ENCODE measurements around the gene TBPL1. TPM values are rescaled to one million over a fixed set of nuclear protein-coding genes. Genes with fewer than 3 reads are reported as not detected.
"Not testable (repeated sequence)": the region's sequence is repeated elsewhere in the genome, so short reads cannot be mapped to it uniquely, and the experiment has no call there.

Gene TBPL1
- total RNA-seq, 1 donor from 2014 or later, result 40.5 TPM

DNA sequence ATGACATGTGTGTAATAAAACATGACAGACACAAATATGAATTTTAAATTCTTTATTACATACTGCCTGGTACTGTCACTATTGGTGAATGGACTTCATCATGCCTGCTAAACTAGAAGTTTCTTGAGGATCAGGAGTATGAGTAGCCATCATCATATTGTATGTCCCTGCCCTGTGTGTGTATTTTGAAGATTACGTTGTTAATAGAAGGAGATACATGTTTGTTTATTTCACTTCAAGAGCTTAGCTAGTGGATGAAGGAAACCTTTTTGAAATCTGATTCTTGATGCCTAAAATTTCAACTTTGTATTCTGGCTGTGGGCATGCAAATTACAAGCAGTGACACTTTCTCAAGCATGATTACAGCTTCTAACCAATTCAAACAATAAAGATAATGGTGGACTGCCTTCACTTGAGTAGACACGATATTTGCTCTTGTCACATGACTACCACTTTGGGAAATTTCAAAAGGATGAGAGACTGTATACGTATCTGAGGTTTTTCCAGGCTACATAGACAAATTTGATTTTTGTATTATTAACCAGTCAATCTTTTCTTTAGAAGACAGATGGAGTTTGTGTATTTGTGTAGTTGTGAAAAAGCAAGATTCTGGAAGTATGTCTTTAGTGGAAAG, 3.5 kb downstream of the TBPL1 start:
- Mint-ChIP-seq H3K4me1 (ENCODE audit: low read depth) (peaks cover 54% of the 10 kb centered on the region), H3K27me3 (ENCODE audit: insufficient read depth) (peaks cover 4% of the 10 kb centered on the region), H3K4me3 (no peak overlapping the region), H3K36me3 (ENCODE audit: low read depth) (no peaks in the 10 kb centered on the region), H3K9me3 (no peaks in the 10 kb centered on the region), H3K27ac (no peak overlapping the region)
- intact Hi-C loops (cut with micrococcal nuclease), result loop anchor here (10.0 kb wide), 2 partner anchors 328 to 478 kb away; no protein-coding TSS in a partner anchor
- DNase-seq (ENCODE audit: low spot score), result no peak

DNA sequence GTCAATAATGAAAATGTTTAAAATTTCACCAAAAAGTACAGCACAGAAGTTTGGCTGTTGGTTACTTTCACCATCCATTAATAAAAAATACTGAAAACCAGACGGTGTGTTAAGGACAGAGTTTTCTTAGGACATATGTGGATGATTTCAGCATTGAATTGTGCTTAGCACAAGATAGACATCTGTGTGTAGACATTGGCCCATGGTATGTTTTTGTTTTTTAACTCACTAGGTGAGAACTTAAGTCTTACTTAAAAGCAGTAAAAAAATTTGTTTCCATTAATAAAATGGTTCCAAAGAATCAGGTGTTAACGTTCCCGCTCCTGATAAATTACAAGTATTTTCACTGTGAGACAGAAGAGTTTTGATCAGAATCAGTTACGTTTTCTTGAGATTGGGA, 4.2 kb downstream of the TBPL1 start:
- Mint-ChIP-seq H3K4me3 (no peak overlapping the region), H3K27me3 (ENCODE audit: insufficient read depth) (peaks cover 4% of the 10 kb centered on the region), H3K36me3 (ENCODE audit: low read depth) (no peaks in the 10 kb centered on the region), H3K4me1 (ENCODE audit: low read depth) (peaks cover 58% of the 10 kb centered on the region), H3K9me3 (no peaks in the 10 kb centered on the region), H3K27ac (no peak overlapping the region)
- no peak for DNase-seq (ENCODE audit: low spot score)
- intact Hi-C loops (cut with micrococcal nuclease), result loop anchor here (10.0 kb wide), 2 partner anchors 328 to 478 kb away; no protein-coding TSS in a partner anchor

DNA sequence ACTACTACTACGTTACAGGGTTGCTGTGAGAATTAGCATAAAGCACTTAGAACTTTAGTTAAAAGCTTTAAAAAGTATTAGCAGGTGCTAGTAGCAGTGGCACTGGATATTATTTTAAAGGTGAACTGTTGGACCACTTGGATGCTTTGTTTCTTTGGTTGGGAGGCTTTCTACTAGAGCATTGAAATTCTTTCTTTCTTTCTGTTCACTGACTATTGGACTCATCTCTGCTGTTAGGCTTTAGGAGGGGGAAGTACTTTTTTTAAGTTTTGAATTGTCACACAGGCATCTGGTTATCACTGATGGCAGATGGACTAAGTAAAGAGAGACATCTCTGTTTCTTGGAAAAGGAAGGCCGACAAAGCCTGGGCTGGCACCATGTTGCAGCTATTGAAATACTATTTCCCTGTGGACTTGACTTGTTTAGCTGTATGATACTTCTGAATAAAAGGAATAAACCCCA, 4.8 kb downstream of the TBPL1 start:
- no peak for DNase-seq (ENCODE audit: low spot score)
- Mint-ChIP-seq H3K9me3 (no peaks in the 10 kb centered on the region), H3K4me3 (no peak overlapping the region), H3K27ac (no peak overlapping the region), H3K27me3 (ENCODE audit: insufficient read depth) (peaks cover 4% of the 10 kb centered on the region), H3K4me1 (ENCODE audit: low read depth) (peaks cover 63% of the 10 kb centered on the region), H3K36me3 (ENCODE audit: low read depth) (no peaks in the 10 kb centered on the region)
- intact Hi-C loops (cut with micrococcal nuclease), result loop anchor here (10.0 kb wide), 2 partner anchors 327 to 477 kb away; no protein-coding TSS in a partner anchor

DNA sequence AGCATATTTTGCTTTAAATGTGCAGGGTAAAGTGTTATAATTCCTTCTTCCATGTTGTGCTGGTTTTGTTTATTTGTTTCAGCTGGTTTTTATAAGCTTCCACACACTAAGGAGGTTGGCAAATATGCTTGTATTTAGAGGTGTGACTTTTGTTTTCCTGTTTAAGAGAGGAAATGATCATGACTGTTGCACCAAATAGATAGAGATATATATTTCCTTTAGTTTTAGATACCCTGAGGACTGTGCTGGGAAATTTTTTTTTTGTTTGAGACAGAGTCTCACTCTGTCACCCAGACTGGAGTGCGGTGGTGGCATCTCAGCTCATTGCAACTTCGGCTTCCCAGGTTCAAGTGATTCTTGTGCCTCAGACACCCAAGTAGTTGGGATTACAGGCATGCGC, 5.8 kb downstream of the TBPL1 start:
- intact Hi-C loops (cut with micrococcal nuclease), result loop anchor here (10.0 kb wide), 2 partner anchors 326 to 476 kb away; no protein-coding TSS in a partner anchor
- H3K36me3 Mint-ChIP-seq (ENCODE audit: low read depth), result no peaks in the 10 kb centered on the region
- H3K4me3 Mint-ChIP-seq, result no peak overlapping the region
- H3K9me3 Mint-ChIP-seq, result no peaks in the 10 kb centered on the region
- H3K4me1 Mint-ChIP-seq (ENCODE audit: low read depth), result peaks cover 62% of the 10 kb centered on the region
- no peak overlapping the region for H3K27ac Mint-ChIP-seq
- H3K27me3 Mint-ChIP-seq (ENCODE audit: insufficient read depth), result no peaks in the 10 kb centered on the region
- no peak for DNase-seq (ENCODE audit: low spot score)

DNA sequence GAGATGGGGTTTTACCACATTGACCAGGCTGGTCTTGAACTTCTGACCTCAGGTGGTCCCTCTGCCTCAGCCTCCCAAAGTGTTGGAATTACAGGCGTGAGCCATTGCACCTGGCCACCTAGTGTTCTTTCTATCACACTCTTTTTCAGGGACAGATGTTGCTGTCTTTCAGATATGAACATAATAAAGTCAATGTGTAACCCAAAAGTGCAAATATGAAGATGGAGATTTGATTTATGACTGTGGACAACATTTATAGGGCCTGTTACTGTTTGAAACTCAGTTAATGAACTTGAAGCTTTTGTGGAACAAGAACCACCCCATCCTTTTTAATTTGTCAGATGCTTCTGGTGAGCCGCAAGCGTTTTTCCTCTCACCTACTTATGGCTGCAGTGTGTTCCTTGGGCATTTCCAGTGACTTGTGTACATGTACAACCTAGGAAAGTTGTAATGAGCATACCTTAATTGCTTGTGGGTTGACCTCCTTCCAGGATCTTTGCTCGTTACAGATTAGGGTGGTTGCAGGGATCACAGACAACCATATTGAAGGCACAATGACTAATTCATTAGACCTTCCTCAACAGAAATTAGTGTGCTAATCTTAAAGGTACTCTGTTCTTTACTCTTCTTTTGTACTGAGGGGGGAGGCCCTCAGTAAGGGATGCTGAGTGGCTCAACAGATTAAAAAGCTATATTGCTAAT, 6.8 kb downstream of the TBPL1 start:
- Mint-ChIP-seq H3K4me1 (ENCODE audit: low read depth) (peaks cover 52% of the 10 kb centered on the region), H3K27ac (no peak overlapping the region), H3K36me3 (ENCODE audit: low read depth) (no peaks in the 10 kb centered on the region), H3K9me3 (no peaks in the 10 kb centered on the region), H3K27me3 (ENCODE audit: insufficient read depth) (no peaks in the 10 kb centered on the region), H3K4me3 (no peak overlapping the region)
- intact Hi-C loops (cut with micrococcal nuclease), result loop anchor here (10.0 kb wide), 2 partner anchors 325 to 475 kb away; no protein-coding TSS in a partner anchor
- no peak for DNase-seq (ENCODE audit: low spot score)

DNA sequence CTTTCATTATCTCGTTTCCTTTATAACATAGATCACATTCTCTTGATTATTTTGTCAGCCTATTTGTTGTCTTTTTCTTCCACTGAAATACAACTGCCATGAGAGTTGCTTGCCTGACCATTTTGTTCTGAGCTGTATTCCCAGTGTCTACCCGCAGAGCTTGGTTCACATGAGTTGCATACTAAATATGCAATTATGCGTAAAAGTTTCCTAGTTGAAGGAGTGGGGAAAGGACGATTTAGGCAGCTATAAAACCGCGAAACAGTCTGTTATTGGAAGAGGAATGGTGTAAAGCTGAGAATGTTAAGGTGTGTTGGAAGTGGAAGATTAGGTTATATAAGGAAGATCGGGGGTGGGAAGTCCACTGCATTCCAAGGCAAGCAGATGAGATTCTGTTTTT, 8.8 kb downstream of the TBPL1 start:
- H3K9me3 Mint-ChIP-seq, result no peaks in the 10 kb centered on the region
- peaks cover 48% of the 10 kb centered on the region for H3K4me1 Mint-ChIP-seq (ENCODE audit: low read depth)
- no peak overlapping the region for H3K4me3 Mint-ChIP-seq
- DNase-seq (ENCODE audit: low spot score), result no peak
- no peaks in the 10 kb centered on the region for H3K36me3 Mint-ChIP-seq (ENCODE audit: low read depth)
- intact Hi-C loops (cut with micrococcal nuclease), result no loop called here
- H3K27ac Mint-ChIP-seq, result no peak overlapping the region
- H3K27me3 Mint-ChIP-seq (ENCODE audit: insufficient read depth), result no peaks in the 10 kb centered on the region

DNA sequence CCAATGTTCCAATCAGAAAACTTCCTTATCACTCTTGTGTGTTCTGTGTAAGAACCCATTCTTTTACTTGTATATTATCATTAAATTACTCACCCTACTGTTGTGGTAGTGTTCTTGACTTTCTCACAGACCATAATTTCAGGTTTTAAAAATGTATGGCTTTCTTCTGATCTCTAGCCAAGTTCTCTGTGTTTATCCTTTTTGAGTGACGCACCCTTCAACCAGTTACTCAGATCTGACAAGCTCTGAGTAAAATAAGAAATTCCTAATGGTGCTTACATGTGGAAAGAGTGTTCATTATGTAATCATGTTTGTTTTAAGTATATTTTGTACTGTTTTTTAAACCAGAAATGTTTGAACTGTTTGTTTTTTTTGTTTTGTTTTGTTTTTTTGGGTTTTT, 11.0 kb downstream of the TBPL1 start:
- no peak overlapping the region for H3K27ac Mint-ChIP-seq
- H3K4me1 Mint-ChIP-seq (ENCODE audit: low read depth), result peaks cover 39% of the 10 kb centered on the region
- intact Hi-C loops (cut with micrococcal nuclease), result no loop called here
- H3K4me3 Mint-ChIP-seq, result no peak overlapping the region
- no peaks in the 10 kb centered on the region for H3K36me3 Mint-ChIP-seq (ENCODE audit: low read depth)
- DNase-seq (ENCODE audit: low spot score), result no peak
- H3K9me3 Mint-ChIP-seq, result no peaks in the 10 kb centered on the region
- no peaks in the 10 kb centered on the region for H3K27me3 Mint-ChIP-seq (ENCODE audit: insufficient read depth)

DNA sequence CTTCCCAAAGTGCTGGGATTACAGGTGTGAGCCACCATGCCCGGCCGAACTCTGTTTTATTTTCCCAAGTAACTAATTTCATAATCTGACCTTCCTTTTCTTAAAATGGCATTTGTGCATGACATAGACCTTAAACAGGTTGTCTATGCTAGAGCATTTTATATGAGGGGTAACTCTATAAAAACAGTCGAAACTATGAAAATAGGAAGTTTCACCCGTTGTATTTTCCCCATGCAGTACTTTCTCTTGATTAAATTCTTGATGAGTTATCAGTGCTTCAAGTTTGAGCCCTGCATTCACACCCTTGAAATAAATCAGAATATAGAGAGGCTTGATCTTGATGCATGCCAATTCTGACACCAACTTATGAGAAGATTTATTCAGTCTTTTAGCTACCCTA, 11.7 kb downstream of the TBPL1 start:
- intact Hi-C loops (cut with micrococcal nuclease), result no loop called here
- Mint-ChIP-seq H3K9me3 (no peaks in the 10 kb centered on the region), H3K4me3 (no peak overlapping the region), H3K27me3 (ENCODE audit: insufficient read depth) (no peaks in the 10 kb centered on the region), H3K27ac (no peak overlapping the region), H3K36me3 (ENCODE audit: low read depth) (no peaks in the 10 kb centered on the region), H3K4me1 (ENCODE audit: low read depth) (peaks cover 38% of the 10 kb centered on the region)
- no peak for DNase-seq (ENCODE audit: low spot score)

DNA sequence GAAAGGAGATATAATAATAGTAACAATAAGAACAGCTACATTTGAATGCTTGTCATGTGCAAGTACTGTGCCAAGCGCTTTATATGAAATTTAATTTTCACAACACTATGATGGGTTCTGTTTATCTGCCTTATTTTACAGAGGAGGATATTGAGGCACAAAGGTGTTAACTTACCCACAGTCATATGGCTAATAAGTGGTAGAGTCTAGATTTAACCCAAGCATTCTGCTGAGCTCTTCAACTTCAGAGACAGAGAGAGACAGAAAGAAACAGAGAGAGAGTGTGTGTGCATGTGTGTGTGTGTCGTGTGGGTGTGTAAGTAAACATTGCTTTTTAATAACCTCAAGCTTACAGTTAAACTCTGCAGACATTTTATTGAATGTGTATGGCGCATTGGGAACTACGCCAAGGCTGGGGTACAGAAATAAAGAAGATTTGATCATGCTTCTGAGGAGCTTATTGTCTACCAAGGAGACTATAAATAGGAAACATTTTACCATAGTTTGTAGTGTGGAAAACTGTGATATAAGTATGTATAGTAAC, 12.9 kb downstream of the TBPL1 start:
- no peak for DNase-seq (ENCODE audit: low spot score)
- Mint-ChIP-seq H3K27me3 (ENCODE audit: insufficient read depth) (no peaks in the 10 kb centered on the region), H3K4me1 (ENCODE audit: low read depth) (peaks cover 38% of the 10 kb centered on the region), H3K27ac (no peak overlapping the region), H3K9me3 (no peaks in the 10 kb centered on the region), H3K4me3 (no peak overlapping the region), H3K36me3 (ENCODE audit: low read depth) (no peaks in the 10 kb centered on the region)
- intact Hi-C loops (cut with micrococcal nuclease), result no loop called here

DNA sequence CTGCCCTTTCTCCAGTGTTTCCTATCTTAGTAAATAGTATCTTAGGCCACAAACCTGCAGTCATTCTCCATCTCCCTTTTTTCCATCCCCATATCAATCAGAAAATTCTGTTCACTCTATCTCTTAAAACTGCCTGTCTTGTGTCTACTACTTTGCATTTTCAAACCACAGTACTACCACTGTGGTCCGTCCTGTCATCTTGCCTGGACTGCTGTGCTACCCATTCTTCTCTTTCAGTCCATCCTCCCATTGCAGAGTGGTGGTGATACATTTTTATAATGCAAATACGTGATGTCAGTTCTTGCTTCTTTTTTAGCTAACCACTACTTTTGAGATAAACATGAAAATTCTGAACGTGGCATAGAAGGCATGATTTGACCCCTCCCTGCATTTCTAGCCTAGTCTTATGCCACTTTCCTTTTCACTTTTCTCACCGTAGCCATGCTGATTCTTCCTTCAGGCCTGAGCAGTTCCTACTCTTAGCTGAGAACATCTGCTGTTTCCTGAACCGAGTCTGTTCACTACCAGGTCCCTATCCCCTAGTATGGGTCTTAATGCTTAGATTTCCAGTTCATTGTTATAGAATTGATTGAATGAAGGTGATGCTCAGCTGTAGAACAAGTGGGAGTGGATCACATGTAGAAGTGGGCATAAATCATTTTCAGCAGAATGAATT, 13.8 kb downstream of the TBPL1 start:
- Mint-ChIP-seq H3K36me3 (ENCODE audit: low read depth) (peaks cover 2% of the 10 kb centered on the region), H3K27me3 (ENCODE audit: insufficient read depth) (no peaks in the 10 kb centered on the region), H3K4me3 (no peak overlapping the region), H3K4me1 (ENCODE audit: low read depth) (peaks cover 36% of the 10 kb centered on the region), H3K27ac (no peak overlapping the region), H3K9me3 (no peaks in the 10 kb centered on the region)
- intact Hi-C loops (cut with micrococcal nuclease), result no loop called here
- DNase-seq (ENCODE audit: low spot score), result no peak

DNA sequence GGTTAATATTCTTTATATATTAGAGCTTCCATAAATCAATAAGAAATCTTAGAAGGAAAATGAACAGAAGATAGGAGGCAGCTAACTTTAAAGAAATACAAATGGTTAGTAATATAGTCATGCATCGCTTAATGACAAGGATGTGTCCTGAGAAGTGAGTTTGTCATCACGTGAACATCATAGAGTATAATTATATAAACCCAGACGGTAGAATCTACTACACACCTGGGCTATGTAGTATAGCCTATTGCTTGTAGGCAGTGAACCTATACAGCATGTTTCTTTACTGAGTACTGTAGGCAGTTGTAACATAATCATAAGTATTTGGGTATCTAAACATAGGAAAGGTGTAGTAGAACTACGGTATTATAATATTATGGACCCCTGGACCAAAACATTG, 14.3 kb downstream of the TBPL1 start:
- Mint-ChIP-seq H3K4me1 (ENCODE audit: low read depth) (peaks cover 30% of the 10 kb centered on the region), H3K36me3 (ENCODE audit: low read depth) (peaks cover 2% of the 10 kb centered on the region), H3K9me3 (no peaks in the 10 kb centered on the region), H3K27me3 (ENCODE audit: insufficient read depth) (no peaks in the 10 kb centered on the region), H3K27ac (no peak overlapping the region), H3K4me3 (no peak overlapping the region)
- intact Hi-C loops (cut with micrococcal nuclease), result no loop called here
- DNase-seq (ENCODE audit: low spot score), result no peak

DNA sequence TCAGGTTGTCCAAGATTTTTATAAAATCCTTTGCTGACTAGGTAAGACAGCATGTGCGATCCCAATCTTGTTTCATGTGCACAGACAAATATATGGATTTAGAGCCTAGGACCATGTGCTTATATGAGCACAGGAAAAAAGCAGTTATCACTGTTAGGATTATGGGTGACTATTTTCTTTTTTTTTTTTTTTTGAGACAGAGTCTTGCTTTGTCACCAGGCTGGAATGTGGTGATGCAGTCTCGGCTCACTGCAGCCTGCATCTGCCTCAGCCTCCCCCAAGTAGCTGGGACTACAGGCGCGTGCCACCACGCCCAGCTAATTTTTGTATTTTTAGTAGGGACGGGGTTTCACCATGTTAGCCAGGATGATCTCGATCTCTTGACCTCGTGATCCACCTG, 14.8 kb downstream of the TBPL1 start:
- H3K27me3 Mint-ChIP-seq (ENCODE audit: insufficient read depth); H3K4me3 Mint-ChIP-seq; H3K9me3 Mint-ChIP-seq; H3K27ac Mint-ChIP-seq; DNase-seq (ENCODE audit: low spot score); intact Hi-C loops (cut with micrococcal nuclease); H3K36me3 Mint-ChIP-seq (ENCODE audit: low read depth): not testable (repeated sequence)
- peaks cover 26% of the 10 kb centered on the region for H3K4me1 Mint-ChIP-seq (ENCODE audit: low read depth)
